Neural progenitor cell (in vitro differentiated cells): ENCODE measurements around the gene KCNQ1. TPM values are rescaled to one million over a fixed set of nuclear protein-coding genes. Genes with fewer than 3 reads are reported as not detected.

ENCODE experiments used
- DNase-seq: peaks from one replicate; pipeline ENCODE4 v3.0.0-alpha.2; 2016; ENCODE audit warnings: low spot score
- H2AFZ ChIP-seq: fragments of 200-600 bp; sonication (generic); replicated peaks from 2 replicates; pipeline ENCODE4 v1.6.1; 2016; ENCODE audit warnings: antibody characterized with exemption
- H3F3A ChIP-seq: fragments of 200-600 bp; sonication (generic); 2 replicates; pipeline ENCODE4 v1.6.1; 2016; ENCODE audit warnings: antibody characterized with exemption, low read depth
- H3K27ac ChIP-seq: fragments of 200-600 bp; sonication (generic); 2 replicates; pipeline ENCODE4 v1.5.1; 2016; ENCODE audit warnings: mild to moderate bottlenecking
- H3K27me3 ChIP-seq: fragments of 200-600 bp; sonication (generic); 2 replicates; pipeline ENCODE4 v1.6.1; 2016; ENCODE audit warnings: mild to moderate bottlenecking, moderate library complexity
- H3K36me3 ChIP-seq: fragments of 200-600 bp; sonication (generic); 2 replicates; pipeline ENCODE4 v1.5.1; 2016
- H3K4me1 ChIP-seq: fragments of 200-600 bp; sonication (generic); 2 replicates; pipeline ENCODE4 v1.6.1; 2016; ENCODE audit warnings: mixed run types
- H3K4me2 ChIP-seq: fragments of 200-600 bp; sonication (generic); 2 replicates; pipeline ENCODE4 v1.6.1; 2016
- H3K4me3 ChIP-seq: fragments of 200-600 bp; sonication (generic); 2 replicates; pipeline ENCODE4 v1.5.1; 2016
- H3K79me2 ChIP-seq: fragments of 200-600 bp; sonication (generic); 2 replicates; pipeline ENCODE4 v1.6.1; 2016; ENCODE audit warnings: low read depth
- H3K9ac ChIP-seq: fragments of 200-600 bp; sonication (generic); 2 replicates; pipeline ENCODE4 v1.6.1; 2016
- H3K9me3 ChIP-seq: fragments of 200-600 bp; sonication (generic); 2 replicates; pipeline ENCODE4 v1.5.1; 2016; ENCODE audit warnings: low read depth
- H4K20me1 ChIP-seq: fragments of 200-600 bp; sonication (generic); 2 replicates; pipeline ENCODE4 v1.6.1; 2016; ENCODE audit warnings: low read depth
- H3K27ac Mint-ChIP-seq: 3 replicates; pipeline ENCODE4 v1.8.0; 2021; ENCODE audit warnings: mixed read lengths
- H3K27me3 Mint-ChIP-seq: 2 replicates; pipeline ENCODE4 v1.8.0; 2022; ENCODE audit warnings: low read depth, mild to moderate bottlenecking, inconsistent platforms, moderate library complexity, mixed read lengths; ENCODE audit not compliant: insufficient read depth
- H3K36me3 Mint-ChIP-seq: 3 replicates; pipeline ENCODE4 v1.8.0; 2021; ENCODE audit warnings: mixed read lengths
- H3K4me1 Mint-ChIP-seq: 3 replicates; pipeline ENCODE4 v1.8.0; 2021; ENCODE audit warnings: mixed read lengths
- H3K4me3 Mint-ChIP-seq: 3 replicates; pipeline ENCODE4 v1.8.0; 2021; ENCODE audit warnings: mild to moderate bottlenecking, moderate library complexity, mixed read lengths
- H3K9me3 Mint-ChIP-seq: 3 replicates; pipeline ENCODE4 v1.8.0; 2020; ENCODE audit warnings: mixed read lengths
- EZH2 ChIP-seq: fragments of 200-600 bp; sonication (generic); IDR thresholded peaks from 2 replicates; pipeline ENCODE4 v1.6.1; 2017; ENCODE audit warnings: antibody characterized with exemption, mild to moderate bottlenecking, moderate library complexity
- EZH2phosphoT487 ChIP-seq: fragments of 200-600 bp; sonication (generic); IDR thresholded peaks from 2 replicates; pipeline ENCODE4 v1.6.1; 2017; ENCODE audit warnings: antibody characterized with exemption
- total RNA-seq: library from RNA; depleted of rRNA; stranded (reverse); fragments of >200 nt; gene quantifications from 2 replicates; pipeline ENCODE4 v1.2.3, GENCODE V29; 2015; ENCODE audit warnings: low replicate concordance
- TF ChIP-seq, protein P1 (sequence below): fragments of 200-600 bp; sonication (generic); IDR thresholded peaks from 2 replicates; pipeline ENCODE4 v1.5.1; 2017; ENCODE audit warnings: antibody characterized with exemption, mild to moderate bottlenecking

KCNQ1 gene
- total RNA-seq, 1 donor from 2014 or later: 0.11 TPM

DNA sequence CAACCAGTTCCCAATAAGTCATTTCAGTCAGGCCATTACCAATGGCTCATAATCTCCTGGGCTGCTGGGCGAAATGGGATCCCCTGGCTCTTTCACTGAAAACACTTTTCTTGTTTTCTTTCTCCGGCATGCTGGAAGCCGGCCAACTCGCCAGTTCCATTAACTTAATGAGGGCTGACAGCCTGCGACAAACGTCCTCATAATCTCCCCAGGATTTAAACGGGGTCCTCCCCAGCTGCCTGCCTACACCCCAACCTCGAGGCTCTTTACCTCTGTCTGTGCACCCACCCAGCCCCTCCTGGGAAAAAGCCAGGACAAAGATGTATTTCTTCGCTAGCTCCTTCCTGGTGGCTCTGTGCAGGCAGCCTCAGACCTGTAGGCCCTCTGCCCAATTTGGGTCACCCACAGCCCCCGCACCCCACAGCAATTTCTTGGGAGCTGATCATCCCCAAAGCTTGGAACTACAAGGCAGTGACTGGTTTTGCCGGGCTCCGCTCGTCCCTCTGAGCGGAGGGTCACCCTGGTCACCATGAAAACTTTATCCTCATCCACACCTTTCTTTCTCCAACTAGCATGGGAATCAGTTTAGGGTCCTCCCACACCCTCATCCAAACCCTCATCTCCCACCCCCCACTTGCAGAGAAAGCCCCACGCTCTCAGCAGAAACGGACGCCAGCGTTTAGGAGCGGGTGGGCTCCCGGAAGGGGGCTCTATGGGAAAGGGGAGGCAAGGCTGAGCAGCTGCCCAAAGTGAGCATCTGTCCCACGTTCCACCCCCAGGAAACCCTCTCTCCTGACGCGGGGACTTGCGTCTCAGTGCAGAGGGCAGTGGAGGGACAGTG, 306.1 kb downstream of the KCNQ1 start:
- Histone ChIP-seq H3K4me1 (peaks cover 17% of the 10 kb centered on the region), H3K79me2 (no peaks in the 10 kb centered on the region), H4K20me1 (no peaks in the 10 kb centered on the region), H3K27ac (peak overlapping the region; percentile 3), H3K9me3 (no peaks in the 10 kb centered on the region), H3K4me2 (peak overlapping the region; percentile 39), H3K36me3 (no peaks in the 10 kb centered on the region), H3K27me3 (peaks cover 15% of the 10 kb centered on the region), H3F3A (peaks cover 7% of the 10 kb centered on the region), H3K9ac (no peak overlapping the region), H2AFZ (no peak overlapping the region), H3K4me3 (no peak overlapping the region)
- Mint-ChIP-seq H3K9me3 (peaks cover 12% of the 10 kb centered on the region), H3K27me3 (peaks cover 23% of the 10 kb centered on the region), H3K27ac (peak overlapping the region; percentile 92), H3K4me3 (no peak overlapping the region), H3K4me1 (peaks cover 27% of the 10 kb centered on the region), H3K36me3 (no peaks in the 10 kb centered on the region)
- TF ChIP-seq, protein P1, sequence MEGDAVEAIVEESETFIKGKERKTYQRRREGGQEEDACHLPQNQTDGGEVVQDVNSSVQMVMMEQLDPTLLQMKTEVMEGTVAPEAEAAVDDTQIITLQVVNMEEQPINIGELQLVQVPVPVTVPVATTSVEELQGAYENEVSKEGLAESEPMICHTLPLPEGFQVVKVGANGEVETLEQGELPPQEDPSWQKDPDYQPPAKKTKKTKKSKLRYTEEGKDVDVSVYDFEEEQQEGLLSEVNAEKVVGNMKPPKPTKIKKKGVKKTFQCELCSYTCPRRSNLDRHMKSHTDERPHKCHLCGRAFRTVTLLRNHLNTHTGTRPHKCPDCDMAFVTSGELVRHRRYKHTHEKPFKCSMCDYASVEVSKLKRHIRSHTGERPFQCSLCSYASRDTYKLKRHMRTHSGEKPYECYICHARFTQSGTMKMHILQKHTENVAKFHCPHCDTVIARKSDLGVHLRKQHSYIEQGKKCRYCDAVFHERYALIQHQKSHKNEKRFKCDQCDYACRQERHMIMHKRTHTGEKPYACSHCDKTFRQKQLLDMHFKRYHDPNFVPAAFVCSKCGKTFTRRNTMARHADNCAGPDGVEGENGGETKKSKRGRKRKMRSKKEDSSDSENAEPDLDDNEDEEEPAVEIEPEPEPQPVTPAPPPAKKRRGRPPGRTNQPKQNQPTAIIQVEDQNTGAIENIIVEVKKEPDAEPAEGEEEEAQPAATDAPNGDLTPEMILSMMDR: no peak
- TF ChIP-seq EZH2phosphoT487 (no peak), EZH2 (no peak)
- DNase-seq: peak; percentile 50

DNA sequence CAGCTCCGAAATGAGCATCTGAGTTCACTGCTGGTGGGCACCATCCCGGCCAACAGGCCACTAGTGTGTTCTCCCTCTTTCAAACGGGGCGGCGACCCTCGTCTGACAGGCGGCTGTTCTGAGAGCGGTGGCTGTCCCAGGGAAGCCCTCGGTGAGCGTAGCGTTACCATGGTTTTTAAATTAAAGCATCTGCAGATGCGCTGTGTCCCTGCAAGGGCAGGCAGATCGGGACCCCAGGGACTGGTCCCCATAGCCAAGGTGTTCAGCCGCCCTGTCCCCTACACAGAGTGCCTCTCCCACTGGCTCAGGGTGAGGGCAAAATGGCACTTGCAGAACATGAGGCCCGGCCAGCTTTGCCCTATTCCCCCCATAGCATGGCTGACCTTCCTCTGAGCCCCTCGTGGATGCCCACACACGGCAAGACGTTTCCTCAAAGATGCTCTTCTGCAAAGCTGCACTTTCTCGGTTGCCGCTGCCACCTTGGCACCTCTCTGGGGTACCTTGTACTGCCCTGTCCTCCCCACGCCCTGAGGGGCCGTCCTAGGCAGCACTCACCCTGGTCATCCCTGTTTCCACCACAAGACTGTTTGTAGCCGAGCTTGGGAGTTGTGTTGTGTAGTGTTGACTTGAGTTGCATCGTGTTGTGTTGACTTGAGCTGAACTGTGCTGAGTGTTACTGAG, 306.9 kb downstream of the KCNQ1 start:
- Histone ChIP-seq H3K4me1 (peaks cover 17% of the 10 kb centered on the region), H4K20me1 (no peaks in the 10 kb centered on the region), H3K9me3 (no peaks in the 10 kb centered on the region), H3K79me2 (no peaks in the 10 kb centered on the region), H3F3A (peaks cover 7% of the 10 kb centered on the region), H2AFZ (no peak overlapping the region), H3K36me3 (no peaks in the 10 kb centered on the region), H3K4me2 (no peak overlapping the region), H3K27me3 (peaks cover 15% of the 10 kb centered on the region), H3K4me3 (no peak overlapping the region), H3K27ac (no peak overlapping the region), H3K9ac (no peak overlapping the region)
- H3K4me1 Mint-ChIP-seq: peaks cover 27% of the 10 kb centered on the region
- TF ChIP-seq EZH2 (no peak), EZH2phosphoT487 (no peak)
- TF ChIP-seq, protein P1: no peak
- DNase-seq: no peak
- H3K27me3 Mint-ChIP-seq: peaks cover 23% of the 10 kb centered on the region
- no peak overlapping the region for H3K4me3 Mint-ChIP-seq
- peaks cover 12% of the 10 kb centered on the region for H3K9me3 Mint-ChIP-seq
- H3K27ac Mint-ChIP-seq: no peak overlapping the region
- no peaks in the 10 kb centered on the region for H3K36me3 Mint-ChIP-seq

- DNase-seq: no peak
- Mint-ChIP-seq H3K27ac (no peak overlapping the region), H3K4me1 (peaks cover 27% of the 10 kb centered on the region), H3K36me3 (no peaks in the 10 kb centered on the region), H3K27me3 (peaks cover 23% of the 10 kb centered on the region), H3K9me3 (peaks cover 16% of the 10 kb centered on the region), H3K4me3 (no peak overlapping the region)
- Histone ChIP-seq H3F3A (peaks cover 7% of the 10 kb centered on the region), H3K27me3 (peaks cover 20% of the 10 kb centered on the region), H3K9me3 (peaks cover 2% of the 10 kb centered on the region), H3K36me3 (no peaks in the 10 kb centered on the region), H3K27ac (no peak overlapping the region), H4K20me1 (no peaks in the 10 kb centered on the region), H3K4me3 (no peak overlapping the region), H3K4me2 (no peak overlapping the region), H2AFZ (no peak overlapping the region), H3K9ac (no peak overlapping the region), H3K79me2 (no peaks in the 10 kb centered on the region), H3K4me1 (peaks cover 17% of the 10 kb centered on the region)
- no peak for TF ChIP-seq EZH2phosphoT487
- TF ChIP-seq, protein P1: no peak
- TF ChIP-seq EZH2: no peak
These were observed 307.5 kb downstream of the KCNQ1 start for GRCh38 chr11:2752204-2752770.
